Erythroblast (primary cell): ENCODE results near the gene SLC1A7.

Source experiments
- GATA1 ChIP-seq: IDR thresholded peaks from 2 replicates; pipeline ENCODE4 v1.6.1; 2011; ENCODE audit warnings: low read depth, mild to moderate bottlenecking, control low read depth, low read length, moderate library complexity
- POLR2A ChIP-seq: IDR thresholded peaks from 2 replicates; pipeline ENCODE4 v1.6.1; 2011; ENCODE audit warnings: mild to moderate bottlenecking, low read length

GRCh38 chr1:53068314-53069099, 73.9 kb downstream of the SLC1A7 start:
- TF ChIP-seq GATA1 (no peak), POLR2A (no peak)
